Breast epithelium (tissue), 4 donors: ENCODE data around the gene HIP1R. TPM values are rescaled to one million over a fixed set of nuclear protein-coding genes. Genes with fewer than 3 reads are reported as not detected.

Experiments
- DNase-seq, 2 donors: peaks; one replicate each; pipeline ENCODE4 v3.0.0-alpha.2; 2019; ENCODE audit warnings: low spot score in 2 of 2
- H3K27ac ChIP-seq, 2 donors: fragments of 200-600 bp; sonication (generic) in 1 of 2; one replicate each; pipeline ENCODE4 v1.5.1; 2016 to 2019; ENCODE audit warnings: mild to moderate bottlenecking in 1 of 2
- H3K27me3 ChIP-seq, 2 donors: fragments of 200-600 bp; sonication (generic) in 1 of 2; one replicate each; pipeline versions ENCODE4 v1.5.1 to v1.6.0; 2017 to 2019; ENCODE audit warnings: control low read depth in 1 of 2, mild to moderate bottlenecking in 1 of 2
- H3K36me3 ChIP-seq: fragments of 200-600 bp; one replicate; pipeline ENCODE4 v1.5.1; 2019
- H3K4me1 ChIP-seq, 2 donors: fragments of 200-600 bp; sonication (generic); one replicate each; pipeline ENCODE4 v1.5.1; 2016 to 2019; ENCODE audit warnings: control low read depth in 1 of 2
- H3K4me3 ChIP-seq, 3 donors: fragments of 200-600 bp; sonication (generic); 1 replicate in 2 of 3; 2 replicates in 1 of 3; pipeline ENCODE4 v1.5.1; 2016 to 2019; ENCODE audit warnings: mild to moderate bottlenecking in 3 of 3, moderate library complexity in 2 of 3
- H3K9me3 ChIP-seq, 2 donors: fragments of 200-600 bp; sonication (generic) in 1 of 2; one replicate each; pipeline ENCODE4 v1.5.1; 2016 to 2019; ENCODE audit warnings: control low read depth in 1 of 2
- CTCF ChIP-seq, 3 donors: fragments of 450-650 bp; IDR thresholded peaks; one replicate each; pipeline ENCODE4 v1.5.1; 2016 to 2017; ENCODE audit warnings: antibody characterized with exemption in 3 of 3, mild to moderate bottlenecking in 3 of 3, moderate library complexity in 3 of 3
- POLR2A ChIP-seq: fragments of 450-650 bp; IDR thresholded peaks from one replicate; pipeline ENCODE4 v1.6.1; 2016; ENCODE audit warnings: antibody characterized with exemption, mild to moderate bottlenecking, moderate library complexity
- POLR2AphosphoS5 ChIP-seq, 3 donors: sonication (generic); formaldehyde crosslinking; IDR thresholded peaks; one replicate each; pipeline ENCODE4 v1.6.1; 2017; ENCODE audit warnings: antibody characterized with exemption in 3 of 3
- intact Hi-C: fragments of 100-400 bp; cut with DNase I; formaldehyde crosslinking; loops from one replicate; pipeline ENCODE4 v1.15.1; 2023; ENCODE audit warnings: low total_unique reads
- total RNA-seq, 3 donors: library from RNA; depleted of rRNA; stranded (reverse); fragments of >200 nt; gene quantifications; one replicate each; pipeline ENCODE4 v1.1.0, GENCODE V29; 2016

The HIP1R gene
- total RNA-seq, 3 donors from 2014 or later = 17.8 to 83.3 (median 49.5) TPM

GRCh38 chr12:122854554-122854953 lies 19.3 kb downstream of the HIP1R start:
- no peaks in the 10 kb centered on the region for H3K36me3 ChIP-seq
- no peak overlapping the region for H3K27ac ChIP-seq
- no peaks in the 10 kb centered on the region for H3K27me3 ChIP-seq
- TF ChIP-seq CTCF (IDR thresholded peaks at IDR 0.05) (no peak), POLR2A (no peak), POLR2AphosphoS5 (IDR thresholded peaks at IDR 0.05) (no peak)
- DNase-seq = no peak
- no peak overlapping the region for H3K4me3 ChIP-seq
- no peaks in the 10 kb centered on the region for H3K9me3 ChIP-seq
- no peaks in the 10 kb centered on the region for H3K4me1 ChIP-seq
- intact Hi-C loops = no loop called here

GRCh38 chr12:122855071-122855829 lies 20.0 kb downstream of the HIP1R start:
- TF ChIP-seq POLR2A (no peak), CTCF (IDR thresholded peaks at IDR 0.05) (no peak), POLR2AphosphoS5 (IDR thresholded peaks at IDR 0.05) (no peak)
- Histone ChIP-seq H3K27me3 (no peaks in the 10 kb centered on the region), H3K4me1 (peaks cover 0 to 6% of the 10 kb centered on the region in 2 donors), H3K9me3 (no peaks in the 10 kb centered on the region), H3K36me3 (no peaks in the 10 kb centered on the region), H3K4me3 (no peak overlapping the region), H3K27ac (no peak overlapping the region)
- DNase-seq = no peak
- intact Hi-C loops = no loop called here

GRCh38 chr12:122855928-122856831 lies 20.9 kb downstream of the HIP1R start:
- H3K9me3 ChIP-seq = no peaks in the 10 kb centered on the region
- no peak overlapping the region for H3K4me3 ChIP-seq
- no peaks in the 10 kb centered on the region for H3K27me3 ChIP-seq
- no peaks in the 10 kb centered on the region for H3K36me3 ChIP-seq
- TF ChIP-seq CTCF (IDR thresholded peaks at IDR 0.05) (no peak), POLR2AphosphoS5 (IDR thresholded peaks at IDR 0.05) (no peak), POLR2A (no peak)
- H3K4me1 ChIP-seq = peaks cover 0 to 14% of the 10 kb centered on the region in 2 donors
- intact Hi-C loops = no loop called here
- no peak for DNase-seq
- no peak overlapping the region for H3K27ac ChIP-seq

- intact Hi-C loops = no loop called here
- no peaks in the 10 kb centered on the region for H3K36me3 ChIP-seq
Observed at GRCh38 chr12:122856999-122857671, 21.9 kb downstream of the HIP1R start.

More at GRCh38 chr12:122856999-122857671, 21.9 kb downstream of the HIP1R start:
- no peak overlapping the region for H3K27ac ChIP-seq
- no peak overlapping the region for H3K4me3 ChIP-seq
- H3K4me1 ChIP-seq = peaks cover 0 to 17% of the 10 kb centered on the region in 2 donors
- no peaks in the 10 kb centered on the region for H3K9me3 ChIP-seq
- no peak for TF ChIP-seq CTCF (IDR thresholded peaks at IDR 0.05)
- no peak for TF ChIP-seq POLR2A
- TF ChIP-seq POLR2AphosphoS5 (IDR thresholded peaks at IDR 0.05) = no peak
- no peak for DNase-seq
- H3K27me3 ChIP-seq = no peaks in the 10 kb centered on the region
